ENCODE measurements around the gene EGFL8.

EGFL8 gene

DNA sequence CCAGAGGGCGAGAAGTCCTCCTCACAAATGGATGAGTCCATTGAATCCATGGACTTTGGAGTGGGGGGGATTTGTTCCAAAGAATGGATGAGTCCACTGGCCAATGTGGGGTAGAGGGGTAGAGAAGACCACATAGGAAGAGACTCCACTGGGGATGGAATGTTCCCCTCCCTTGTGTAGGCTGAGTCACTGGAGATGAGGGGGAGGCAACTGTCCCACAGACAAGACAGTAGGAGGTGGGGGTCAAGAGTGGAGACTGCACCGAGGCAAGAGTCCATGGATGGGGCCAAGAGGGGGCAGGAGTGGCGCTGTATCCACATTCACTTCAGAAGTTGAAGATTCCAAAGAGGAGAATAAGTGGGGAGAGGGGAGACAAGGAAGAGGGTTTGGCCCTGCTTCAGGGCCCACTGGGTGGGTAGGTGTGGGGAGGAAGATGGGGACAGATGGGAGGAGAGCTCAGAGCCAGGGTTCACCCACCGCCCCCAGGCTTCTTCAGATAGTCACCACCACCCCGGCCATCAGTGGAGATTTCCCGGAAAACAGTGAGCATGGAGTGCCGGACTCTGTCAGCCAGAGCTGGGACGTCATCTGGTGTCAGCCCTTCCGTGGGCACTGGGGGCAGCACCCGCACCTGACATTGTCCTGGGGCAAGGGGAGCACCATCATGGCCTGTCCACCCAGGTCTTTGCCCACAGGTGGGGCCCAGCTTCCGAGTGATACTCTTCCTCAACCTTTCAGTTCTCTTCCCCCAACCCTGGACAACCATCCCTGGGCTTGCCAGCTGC, 4.6 kb downstream of the EGFL8 start:
- no peak for DNase-seq

DNA sequence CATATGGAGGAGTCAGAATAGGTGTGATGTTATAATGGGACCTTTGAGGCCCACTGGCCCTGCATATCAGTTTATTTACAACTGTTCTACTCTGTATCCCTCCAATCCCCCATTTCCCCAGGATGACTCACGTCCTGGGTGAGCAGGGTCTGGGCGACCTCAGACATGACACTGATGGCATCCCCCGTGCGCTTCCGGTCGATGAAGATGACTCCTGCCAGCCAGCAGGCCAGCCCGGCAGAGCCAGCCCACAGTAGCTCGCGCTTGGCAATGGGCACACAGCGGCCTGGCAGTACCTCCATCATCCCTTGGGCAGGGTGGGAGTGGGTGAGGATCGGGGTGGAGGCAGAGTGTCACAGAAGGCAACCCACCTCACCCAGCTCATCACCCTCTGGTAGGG, 5.9 kb downstream of the EGFL8 start:
- no peak for DNase-seq

DNA sequence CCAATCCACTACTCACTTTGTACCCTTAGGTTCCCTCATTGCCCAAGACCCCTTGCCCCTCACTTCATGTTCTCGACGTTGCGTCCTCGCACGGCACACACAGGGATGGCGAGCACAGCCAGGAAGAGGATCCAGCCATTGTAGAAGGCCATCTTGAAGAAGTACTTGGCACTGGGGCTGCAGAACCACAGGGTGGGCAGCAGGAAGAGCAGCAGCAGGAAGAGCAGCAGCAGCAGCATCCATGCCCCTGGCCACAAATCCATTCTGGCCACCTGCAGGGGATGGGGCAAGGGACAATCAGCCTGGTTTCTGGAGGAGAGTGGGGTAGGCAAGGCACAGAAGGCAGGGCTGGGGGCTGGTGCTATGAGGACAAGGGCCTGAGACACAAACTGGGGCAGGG, 6.8 kb downstream of the EGFL8 start:
- DNase-seq = no peak

DNA sequence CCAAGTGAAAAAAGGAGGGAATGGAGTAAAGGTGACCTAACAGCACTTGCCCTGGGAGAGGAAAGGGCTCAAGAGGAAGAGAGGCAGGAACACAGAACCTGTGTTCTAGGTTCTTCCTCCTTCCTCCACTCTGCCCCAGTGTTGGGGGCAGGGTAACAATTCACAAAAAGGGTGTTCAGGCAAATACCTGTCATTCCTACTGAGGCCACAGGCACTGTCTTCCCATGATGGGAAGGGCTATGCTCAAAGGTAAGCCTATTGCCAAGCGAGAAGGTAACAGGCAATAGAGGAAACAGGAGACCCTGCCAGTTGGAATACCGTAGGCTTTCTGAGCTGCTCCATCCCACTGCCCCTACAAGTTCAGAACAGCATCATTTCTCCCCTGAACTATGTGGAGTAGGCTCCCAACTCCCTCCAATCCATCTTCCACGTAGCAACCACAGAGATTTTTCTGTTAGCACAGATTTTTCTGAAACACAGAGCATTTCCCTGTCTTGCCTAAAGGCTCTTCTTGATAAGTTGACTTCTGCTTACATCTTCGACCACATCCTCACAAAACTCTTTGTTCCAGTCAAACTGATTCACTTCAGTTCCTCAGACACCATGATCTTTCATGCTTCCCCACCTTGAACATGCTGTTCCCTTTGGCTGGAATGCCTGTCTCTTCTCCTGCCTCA, 8.8 kb downstream of the EGFL8 start:
- DNase-seq = peak in 2 of 6 experiments; percentile 31 to 44

DNA sequence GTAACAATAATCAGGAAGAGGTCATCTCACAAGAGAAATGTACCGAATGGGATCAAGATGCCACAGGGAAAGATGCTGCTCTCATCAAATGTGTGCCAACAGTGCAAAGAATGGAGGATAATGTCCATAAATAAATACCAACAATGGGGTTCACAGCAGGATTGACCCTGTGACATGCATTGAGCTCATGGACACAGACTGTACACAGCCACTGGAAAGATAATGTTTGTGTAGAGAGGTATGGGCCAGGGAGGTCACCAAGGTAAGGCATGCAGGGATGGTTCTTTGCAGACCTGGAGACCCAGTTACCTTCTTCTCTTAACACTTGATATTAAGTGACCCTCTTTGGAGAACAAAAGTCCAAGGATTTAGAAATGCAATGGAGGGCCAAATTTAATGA, 10.0 kb downstream of the EGFL8 start:
- DNase-seq = no peak

DNA sequence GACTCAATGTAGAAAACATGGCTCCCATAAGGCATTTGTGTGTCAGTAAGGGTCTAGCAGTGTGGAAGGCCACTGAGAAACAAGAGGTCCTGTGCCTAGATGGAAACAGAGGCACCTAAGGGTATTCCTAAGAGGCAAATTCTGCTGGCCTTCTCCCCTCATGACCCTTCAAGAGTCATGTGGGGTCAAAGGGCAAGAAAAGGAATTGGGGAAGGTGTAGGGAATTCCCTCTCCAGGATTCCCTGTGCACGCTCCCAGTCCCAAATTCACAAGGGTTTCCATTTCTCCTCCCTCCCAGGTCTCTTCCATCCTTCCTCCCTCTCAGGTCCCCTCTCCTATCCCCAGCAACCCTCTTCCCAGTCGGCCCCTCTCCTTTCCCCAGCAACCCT, 10.9 kb downstream of the EGFL8 start:
- DNase-seq = no peak

DNA sequence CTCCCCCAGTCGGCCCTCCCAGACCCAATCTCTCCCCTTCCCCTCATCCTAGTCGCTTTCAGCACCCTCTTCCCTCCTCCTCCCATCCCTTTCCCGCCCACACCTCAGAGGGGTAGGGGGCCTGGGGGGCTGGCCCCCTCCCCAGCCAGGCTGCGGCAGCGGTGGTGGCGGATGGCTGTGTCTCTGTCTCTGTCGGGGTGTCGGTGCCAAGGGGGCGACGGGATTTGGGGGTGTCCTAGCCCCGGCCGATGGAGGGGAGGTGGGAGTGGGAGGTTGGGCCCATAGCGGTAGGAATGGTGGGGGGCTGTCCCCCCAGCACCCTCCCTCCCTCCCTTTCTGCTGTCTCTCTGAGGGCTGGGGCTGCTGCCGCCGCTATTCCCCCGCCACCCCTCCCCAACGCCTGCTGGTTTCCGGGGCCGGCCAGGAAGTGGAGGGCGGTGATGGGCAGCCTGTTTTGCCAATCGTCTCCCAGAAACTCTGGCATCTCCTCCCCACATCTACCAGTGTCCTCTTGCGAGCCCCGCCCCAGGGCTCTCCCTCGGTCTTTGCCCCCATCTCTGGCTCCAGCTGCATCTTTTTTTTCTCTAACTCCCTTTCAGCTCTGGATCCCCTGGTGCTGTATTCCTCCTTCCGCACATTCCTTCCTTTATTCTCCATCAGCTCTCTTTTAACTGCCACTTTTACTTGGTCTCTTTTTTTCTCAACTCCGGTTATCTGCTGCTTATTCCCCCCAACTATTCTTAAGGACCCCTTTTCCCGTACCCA, 11.5 kb downstream of the EGFL8 start, which contains the start of gene AGPAT1:
Gene AGPAT1 (minus strand): TSS at position 374 of the 765 bp plus-strand sequence. CDS start 4,588 bp downstream, outside the sequence.
- peak; percentile 90 to 95 (median 92) for DNase-seq

DNA sequence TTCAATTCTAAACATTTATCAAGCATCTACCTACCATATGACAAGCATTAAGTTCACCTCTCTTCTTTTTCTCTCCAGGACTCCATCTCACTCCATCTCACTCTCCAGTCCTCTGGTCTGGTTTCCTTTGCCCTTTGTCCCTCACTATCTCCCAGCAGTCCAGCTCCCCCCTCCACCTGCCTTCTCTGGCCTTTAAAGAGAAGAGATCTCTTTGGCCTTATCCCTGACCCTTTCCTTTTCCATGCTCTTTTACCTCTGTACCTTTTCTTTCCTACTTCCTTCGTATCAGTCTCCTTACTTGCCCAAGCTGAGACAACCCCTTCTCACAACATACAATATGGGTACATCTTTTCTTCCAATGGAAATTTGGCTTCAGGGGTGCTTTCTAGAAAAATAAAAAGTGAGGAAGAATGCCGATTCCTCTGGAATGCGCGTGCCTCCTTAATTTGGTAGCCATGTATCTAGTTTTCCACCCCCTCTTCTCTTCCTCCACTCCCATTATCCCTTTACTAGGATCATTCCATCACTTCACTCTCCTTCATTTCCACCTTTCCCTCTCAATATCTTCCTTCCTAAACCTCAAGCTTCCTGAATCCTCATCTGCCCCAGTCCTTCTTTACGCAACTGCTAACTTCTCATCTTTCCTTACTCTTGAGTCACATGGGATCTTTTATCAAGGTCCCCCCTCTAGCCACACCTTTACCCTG, 12.2 kb downstream of the EGFL8 start:
- no peak for DNase-seq

DNA sequence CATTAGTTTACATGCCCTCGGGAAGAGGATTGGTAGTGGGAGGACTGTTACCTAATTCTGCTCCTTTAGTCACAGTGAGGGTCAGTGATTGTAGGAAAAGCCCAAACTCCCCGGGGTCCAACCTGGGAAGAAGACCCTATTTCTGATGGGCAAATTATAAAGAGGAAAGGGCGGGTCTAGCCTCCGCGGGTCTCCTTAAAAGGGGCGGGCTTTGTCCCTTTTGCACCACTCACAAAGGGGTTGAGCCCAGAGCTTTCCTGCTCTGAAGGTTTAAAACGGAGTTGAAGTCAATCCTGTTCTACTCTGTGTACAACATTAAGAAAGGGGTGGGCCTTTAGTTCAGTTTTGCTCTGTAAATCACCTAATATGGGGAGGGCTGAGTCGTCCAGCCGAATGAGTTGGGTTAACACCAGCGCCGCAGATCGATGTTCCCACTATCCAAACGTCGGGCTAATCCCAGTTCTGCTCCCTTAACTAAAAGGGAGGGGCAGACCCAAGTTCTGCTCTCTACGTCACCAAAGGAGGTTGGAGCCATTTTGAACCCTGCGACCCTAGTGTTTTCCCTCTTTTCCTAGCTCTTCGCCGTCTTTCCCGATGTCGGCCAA, 12.9 kb downstream of the EGFL8 start:
- peak in 1 of 6 experiments; percentile 54 for DNase-seq

DNA sequence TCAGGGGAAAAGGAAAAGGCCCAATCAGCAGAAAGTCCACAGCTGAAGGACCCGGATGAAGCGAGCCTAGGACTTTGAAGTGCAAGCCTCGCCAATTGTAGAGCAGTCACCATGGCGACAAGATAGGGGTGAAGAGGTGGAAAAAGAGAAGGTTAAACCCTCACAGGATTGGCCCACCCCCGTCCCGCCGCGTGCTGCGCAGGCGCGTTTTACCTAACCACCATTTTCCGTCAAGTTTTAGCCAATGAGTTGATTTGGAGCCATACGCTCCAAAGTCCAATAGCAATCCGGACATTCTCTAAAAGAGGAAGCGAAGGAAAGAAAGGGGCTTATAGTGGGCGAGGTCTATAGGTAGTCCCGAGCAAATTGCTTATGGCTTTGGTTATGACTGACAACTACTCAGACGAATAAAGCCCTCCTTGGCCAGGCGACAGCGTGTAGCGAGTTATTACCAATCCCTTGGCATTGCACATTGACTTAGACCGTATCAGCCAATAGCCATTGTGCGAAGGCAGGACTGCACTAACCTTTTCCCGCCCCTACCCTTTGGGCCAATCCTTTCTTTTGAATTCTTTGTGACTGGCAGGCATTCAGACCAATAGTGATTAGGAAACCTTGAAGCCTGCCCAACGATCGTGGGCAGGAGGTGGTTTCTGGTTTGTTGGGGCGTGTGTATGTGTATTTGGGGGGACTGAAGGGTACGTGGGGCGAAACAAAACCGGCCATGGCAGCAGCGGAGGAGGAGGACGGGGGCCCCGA, 13.6 kb downstream of the EGFL8 start, which contains the start of gene RNF5:
Gene RNF5 (plus strand): TSS at position 618 of the 759 bp plus-strand sequence. CDS start 107 bp downstream, at position 725.
- DNase-seq = peak; percentile 84 to 99 (median 98)

DNA sequence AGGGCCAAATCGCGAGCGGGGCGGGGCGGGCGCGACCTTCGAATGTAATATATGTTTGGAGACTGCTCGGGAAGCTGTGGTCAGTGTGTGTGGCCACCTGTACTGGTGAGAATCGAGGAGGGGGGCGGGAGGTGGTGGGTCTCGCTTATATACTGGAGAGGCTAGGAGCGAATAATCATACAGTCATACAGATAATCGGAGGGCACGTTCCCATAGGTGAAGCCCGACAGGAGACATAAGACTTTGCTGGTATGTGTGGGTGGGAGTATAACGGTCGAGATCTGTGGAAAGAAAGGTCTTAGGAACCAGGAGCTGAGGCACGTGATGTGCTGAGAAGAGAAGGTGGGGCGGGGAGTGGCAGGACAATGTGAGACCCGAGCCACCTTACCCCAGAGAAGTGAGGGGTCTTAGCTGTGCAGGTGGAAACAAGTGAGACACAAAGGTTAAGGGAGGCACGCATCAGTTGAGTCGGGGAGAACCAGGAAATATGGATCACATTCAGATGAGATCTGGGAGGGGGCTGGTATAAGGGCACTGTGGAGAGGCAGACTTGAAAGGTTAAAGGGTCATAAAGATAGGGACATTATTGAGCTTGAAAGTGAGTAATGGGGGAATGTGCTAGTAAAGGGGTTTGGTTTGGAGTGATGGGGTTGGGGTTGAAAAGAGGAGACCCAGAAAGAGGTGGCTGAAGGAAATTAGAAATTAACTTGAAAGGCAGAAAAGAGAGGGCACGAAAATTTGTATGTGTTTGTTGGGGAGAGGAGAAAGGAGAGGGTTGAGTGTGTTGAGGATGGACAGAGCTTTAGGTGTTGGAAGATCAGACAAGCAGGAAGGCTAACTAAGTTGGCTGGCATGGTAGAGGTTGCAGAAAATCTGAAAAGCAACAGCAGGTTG, 14.4 kb downstream of the EGFL8 start:
- no peak for DNase-seq

DNA sequence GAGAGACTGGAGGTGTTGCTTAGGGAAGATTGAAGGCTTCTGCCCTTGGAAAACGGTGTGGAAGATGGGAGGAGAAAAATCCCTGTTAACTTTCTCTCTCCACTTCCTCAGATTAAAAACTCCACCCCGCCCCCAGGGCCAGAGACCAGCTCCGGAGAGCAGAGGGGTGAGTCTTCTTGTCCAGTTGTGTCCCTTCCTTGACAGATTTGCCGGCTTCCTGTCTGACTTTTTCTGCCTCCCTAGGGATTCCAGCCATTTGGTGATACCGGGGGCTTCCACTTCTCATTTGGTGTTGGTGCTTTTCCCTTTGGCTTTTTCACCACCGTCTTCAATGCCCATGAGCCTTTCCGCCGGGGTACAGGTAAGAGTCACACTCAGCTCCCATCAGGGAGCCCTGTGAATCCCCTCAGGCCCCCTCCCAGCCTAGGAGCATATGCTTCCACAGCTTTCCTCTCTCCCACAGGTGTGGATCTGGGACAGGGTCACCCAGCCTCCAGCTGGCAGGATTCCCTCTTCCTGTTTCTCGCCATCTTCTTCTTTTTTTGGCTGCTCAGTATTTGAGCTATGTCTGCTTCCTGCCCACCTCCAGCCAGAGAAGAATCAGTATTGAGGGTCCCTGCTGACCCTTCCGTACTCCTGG, 15.5 kb downstream of the EGFL8 start:
- no peak for DNase-seq

DNA sequence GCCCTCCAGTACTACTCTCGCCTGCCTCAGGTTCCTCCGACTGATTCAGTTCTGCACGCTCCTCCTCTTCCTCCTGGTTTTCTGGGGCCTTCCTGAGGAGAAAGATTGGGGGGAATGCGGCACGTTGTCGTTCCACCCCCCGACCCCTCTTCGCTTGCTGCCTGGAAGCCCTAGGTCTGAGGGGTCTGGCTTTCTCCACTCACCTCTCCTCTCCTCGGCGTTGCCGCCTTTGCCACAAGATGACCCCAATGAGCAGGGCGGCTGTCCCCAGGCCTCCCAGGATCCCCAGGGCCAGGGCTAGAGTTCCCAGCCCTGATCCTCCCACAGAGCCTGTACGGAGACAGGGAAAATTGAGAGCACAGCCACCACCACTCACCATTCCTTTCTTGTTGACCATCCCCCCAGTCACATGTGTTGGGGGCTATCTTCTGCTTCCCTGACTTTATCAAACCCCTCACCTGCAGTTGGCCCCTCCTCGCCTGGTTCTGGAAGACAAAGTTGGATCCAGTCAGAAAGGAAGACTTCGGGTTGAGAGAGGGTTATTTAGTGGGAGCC, 16.8 kb downstream of the EGFL8 start:
- DNase-seq = no peak

DNA sequence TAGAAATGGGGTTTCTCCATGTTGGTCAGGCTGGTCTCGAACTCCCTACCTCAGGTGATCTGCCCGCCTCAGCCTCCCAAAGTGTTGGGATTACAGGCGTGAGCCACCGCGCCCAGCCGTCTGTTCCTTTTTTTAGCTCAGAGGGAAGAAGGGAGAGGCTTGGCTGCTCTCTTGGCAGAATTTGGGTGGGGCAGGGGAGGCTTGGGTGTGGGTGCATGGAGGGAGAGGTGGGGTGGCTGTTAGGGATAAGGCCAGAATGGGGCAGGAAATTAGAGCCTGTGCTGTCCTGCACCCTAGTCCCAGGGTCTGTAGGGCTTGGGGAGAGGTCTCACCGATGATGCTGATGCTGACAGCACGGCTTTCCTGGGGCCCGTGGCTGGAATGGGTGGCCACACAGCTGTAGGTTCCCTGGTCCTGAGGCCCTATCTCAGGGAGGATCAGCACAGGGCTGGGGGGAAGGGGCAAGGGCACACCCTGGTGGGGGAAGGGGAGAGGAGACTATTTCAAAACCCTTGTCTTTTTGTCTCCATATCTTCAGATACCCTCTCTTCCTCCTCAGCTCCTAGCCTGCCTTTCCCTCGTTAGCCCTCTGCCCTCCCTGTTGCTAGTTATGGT, 17.6 kb downstream of the EGFL8 start:
- no peak for DNase-seq

DNA sequence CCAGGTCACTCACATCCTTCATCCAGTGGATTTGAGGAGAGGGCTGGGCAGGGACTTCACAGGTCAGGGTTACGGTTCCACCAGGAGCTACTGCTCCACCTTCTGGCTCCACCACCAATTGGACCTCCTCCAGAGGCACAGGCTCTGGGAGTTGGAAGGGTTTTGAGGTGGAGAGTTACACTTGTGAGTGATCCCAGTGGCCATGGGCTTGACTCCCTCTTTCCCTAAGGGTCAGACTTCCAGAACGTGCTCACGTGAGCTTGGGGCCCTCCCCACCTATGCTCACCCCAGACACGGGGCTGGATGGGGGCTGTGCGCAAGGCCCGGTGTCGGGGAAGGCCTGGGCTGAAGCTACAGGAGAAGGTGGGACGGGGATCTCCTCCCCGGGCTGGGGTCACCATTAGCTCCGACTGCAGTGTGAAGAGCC, 18.2 kb downstream of the EGFL8 start:
- no peak for DNase-seq

DNA sequence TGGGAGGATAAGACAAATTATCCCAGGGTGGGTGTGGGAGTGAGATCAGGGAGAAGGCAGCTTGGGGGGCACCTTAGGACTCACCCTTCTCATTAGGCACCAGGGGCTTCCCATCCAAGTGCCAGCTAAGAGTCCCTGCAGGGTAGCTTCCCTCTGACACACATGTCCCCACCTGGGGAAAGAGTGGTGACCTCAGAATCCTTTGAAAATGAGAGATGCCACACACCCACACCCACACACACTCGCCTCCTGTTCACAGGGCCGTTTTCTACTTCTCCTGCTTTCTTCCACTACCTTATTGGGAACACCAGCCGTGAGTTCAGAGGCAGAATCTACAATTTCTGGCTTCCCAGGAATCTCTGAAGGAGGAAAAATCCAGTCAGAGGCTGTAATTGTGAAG, 18.6 kb downstream of the EGFL8 start:
- no peak for DNase-seq

DNA sequence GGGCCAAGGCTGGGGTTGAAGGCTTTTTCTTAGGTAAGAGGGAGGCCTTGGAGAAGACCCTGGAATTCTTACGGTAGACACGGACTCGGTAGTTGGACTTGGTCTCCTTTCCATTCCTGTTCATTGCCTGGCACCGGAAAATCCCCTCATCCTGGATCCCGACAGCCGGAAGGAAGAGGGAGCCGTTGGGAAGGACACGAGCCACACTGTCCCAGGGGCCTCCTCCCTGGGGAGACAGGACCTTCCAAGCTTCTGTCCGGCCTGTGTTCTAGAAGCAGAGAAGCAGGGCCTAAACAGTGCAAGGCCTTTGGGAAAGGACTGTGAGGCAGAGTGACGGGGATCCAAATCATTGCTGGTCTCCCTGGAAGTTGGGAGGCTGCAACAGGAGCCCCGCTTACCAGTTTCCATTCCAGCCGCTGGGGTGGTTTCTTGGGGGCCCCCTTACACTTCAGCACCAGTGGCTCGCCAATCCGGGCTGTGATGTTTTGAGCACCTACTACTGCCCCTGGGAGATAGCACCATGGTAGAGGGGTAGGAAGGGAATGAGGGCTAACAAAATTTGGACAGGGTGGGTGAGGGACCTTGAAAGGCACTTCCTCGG, 19.2 kb downstream of the EGFL8 start:
- DNase-seq = no peak

DNA sequence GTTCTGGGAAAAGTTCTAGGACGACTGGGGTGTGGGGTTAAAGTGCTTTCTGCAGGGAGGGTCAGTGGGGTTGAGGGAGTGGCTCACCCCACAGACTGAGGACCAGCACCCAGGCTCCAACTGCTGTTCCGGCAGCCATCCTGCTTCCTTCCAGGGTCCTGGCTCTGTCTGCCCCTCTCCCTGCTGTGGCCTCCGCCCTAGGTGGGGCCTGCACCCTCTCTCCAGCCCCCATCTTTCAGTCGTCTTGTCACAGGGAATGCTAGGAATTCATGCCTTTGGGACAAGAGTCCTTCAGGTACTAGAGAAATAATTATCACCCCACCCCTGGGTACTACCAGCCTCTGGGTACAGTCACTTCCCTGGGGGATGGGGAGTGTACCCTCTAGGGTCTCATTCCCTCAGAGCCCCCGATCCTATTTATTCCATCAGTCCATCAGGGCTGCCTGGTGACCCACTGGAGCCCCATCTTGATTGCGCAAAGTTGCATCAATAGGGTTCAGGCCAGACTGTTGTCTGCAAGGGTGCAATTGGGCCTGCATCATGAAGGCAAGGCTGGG, 19.8 kb downstream of the EGFL8 start, which contains the start of gene AGER:
Gene AGER (minus strand): TSS at position 170 of the 557 bp plus-strand sequence. CDS start 31 bp downstream, at position 139.
- no peak for DNase-seq

Data from stimulated activated naive CD4-positive, alpha-beta T cell (primary cell).